NCI-H82 treated with DMSO at 0.1 percent for 48 hours (cell line): ENCODE results near the gene TAOK3.
"Not testable (repeated sequence)": the region's sequence is repeated elsewhere in the genome, so short reads cannot be mapped to it uniquely, and the experiment has no call there.

Experiments
- DNase-seq: peaks from one replicate; lab custom pipeline; 2025; ENCODE audit not compliant: unreplicated experiment; lab: John Stamatoyannopoulos, UW

The TAOK3 gene

DNA sequence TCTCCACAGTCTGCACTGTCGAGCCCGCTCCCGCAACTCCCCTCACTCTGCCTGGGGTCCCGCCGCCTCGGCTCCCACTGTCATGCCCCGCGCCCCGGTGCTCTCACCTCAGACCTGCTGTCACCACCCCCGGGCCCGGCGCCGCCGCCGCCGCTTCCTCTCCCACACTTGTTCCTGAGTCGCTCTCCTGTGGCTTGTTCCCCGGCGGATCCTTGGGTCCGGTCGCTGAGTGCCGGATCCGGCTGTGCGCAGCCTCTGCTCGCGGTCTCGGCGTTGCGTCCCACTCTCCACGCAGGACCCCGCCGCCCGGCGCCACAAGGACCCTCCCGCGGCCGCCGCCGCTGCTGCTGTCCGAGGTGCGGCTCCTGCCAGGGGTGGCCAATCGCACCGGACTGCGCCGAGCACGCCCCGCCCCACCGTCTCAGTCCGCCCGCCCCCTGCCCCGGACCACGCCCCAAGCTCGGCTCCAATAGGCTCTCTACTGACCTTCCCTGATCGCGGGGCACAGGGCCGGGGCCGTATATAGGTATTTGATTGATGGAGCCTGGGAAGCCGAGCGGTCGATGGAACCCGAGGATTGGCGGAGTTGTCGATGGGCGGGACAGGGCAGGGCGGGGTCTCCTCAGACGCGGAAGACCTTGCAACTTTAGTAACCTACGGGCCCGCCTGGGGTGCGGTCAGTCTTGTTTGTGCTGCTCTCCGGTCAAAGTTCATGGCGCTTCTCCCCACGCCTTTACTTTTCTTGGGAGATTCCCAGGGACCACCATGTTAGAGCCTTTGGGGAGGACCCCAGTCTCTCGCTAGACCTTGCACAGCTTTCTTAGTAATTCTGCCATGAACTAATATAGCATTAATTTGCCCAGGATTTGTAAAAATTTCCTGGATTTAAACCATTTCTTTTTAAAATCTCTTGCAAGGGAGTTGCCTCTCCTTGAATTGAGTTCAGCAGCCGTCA, at the start of gene TAOK3:
TSS of gene TAOK3 (minus strand) at position 367 of the 955 bp plus-strand sequence. CDS start 117,340 bp downstream, outside the sequence.
- DNase-seq: peak; percentile 97

DNA sequence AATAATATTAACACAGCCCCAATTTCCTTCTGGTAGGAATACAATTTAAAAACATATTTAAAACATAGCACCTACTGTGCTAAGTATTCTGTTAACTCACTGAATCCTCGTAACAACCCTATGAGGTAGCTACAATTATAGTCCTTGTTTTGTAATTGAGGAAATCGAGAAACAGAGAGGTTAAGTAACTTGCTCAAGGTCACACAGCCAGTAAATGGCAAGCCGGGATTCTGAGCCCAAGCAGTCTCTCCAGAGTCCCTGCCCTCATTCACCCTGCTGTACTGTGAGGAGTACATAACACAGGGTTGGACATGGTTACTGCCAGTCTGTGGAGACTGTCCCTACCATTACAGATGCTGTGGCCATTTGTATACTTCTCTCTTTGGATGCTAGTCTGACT, 48.0 kb upstream of the TAOK3 start:
- no peak for DNase-seq

DNA sequence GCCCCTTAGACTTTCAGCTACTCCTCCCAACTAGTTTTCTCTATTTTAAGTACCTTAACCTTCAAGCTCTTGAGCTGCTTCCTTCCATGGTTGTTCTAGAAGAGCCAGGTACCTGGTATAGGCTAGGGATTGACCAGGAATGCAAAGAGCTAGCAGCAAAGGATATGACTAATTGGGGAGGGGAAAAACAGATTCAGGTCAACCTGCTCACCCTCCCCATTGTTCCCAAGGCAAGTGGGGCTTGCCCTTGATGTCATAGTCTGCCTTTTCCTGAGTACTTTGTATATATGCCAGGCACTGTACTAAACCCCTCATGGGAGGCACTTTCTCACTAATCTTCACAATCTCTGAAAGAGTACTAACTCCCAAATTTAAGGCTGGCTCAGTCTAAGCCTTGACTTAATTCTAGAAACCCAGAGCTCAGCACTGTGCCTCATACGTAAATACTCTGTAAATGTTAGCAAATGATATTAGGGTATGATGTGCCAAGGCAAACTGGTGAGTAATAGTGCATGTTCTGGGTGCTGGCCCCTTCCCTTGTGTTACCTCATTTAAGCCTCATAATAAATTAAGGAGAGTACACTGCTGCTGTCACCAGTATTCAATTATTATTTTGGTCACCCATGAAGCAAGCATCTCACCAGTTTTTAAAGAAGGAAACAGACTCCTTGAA, 45.8 kb upstream of the TAOK3 start:
- DNase-seq: no peak

DNA sequence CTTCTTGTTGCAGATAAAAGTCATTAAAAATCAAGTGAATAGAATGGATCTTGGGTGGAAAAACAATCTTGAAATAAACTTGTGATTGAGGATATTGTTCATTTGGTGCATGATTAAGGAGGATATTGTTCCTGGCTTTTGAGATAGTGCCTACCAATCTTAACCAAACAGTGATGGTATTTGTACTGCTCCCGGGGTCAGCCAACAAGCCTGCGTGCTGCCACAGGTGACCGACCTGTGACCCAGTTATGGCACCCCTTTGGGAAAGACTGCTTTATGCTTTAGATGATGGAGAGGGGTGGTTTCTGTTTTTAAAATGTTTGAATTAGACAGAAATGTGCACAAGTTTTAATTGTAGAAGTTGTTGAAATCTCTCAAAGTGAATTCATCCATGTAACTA, 45.2 kb upstream of the TAOK3 start:
- DNase-seq: no peak

DNA sequence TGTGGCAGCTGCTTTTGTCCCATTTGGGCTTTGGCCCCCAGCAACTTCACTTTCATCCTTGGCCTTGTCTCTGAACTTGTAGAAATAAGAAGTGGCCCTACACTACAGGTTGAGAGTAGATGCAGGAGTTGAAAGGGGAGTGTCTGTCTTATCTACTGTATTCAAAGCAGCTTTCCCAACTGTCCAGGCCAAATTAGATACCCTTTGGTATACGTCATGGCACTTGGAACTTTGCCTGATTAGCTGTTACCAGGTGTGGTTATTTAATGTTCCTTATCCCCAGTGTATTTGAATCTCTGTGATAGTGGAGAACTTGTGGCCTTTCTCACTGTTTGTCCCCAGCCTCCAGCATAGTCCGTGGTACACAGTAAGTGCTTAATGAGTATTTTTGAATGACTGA, 37.1 kb upstream of the TAOK3 start:
- DNase-seq: no peak

DNA sequence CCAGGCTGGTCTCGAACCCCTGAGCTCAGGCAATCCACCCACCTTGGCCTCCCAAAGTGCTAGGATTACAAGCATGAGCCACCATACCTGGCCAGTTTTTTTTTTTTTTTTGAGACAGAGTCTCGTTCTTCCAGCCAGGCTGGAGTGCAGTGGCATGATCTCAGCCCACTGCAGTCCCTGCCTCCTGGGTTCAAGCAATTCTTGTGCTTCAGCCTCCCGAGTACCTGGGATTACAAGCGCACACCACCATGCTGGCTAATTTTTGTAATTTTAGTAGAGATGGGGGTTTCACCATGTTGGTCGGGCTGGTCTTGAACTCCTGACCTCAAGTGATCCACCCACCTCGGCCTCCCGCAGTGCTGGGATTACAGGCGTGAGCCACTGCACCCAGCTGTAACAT, 35.5 kb upstream of the TAOK3 start:
- not testable (repeated sequence) for DNase-seq

DNA sequence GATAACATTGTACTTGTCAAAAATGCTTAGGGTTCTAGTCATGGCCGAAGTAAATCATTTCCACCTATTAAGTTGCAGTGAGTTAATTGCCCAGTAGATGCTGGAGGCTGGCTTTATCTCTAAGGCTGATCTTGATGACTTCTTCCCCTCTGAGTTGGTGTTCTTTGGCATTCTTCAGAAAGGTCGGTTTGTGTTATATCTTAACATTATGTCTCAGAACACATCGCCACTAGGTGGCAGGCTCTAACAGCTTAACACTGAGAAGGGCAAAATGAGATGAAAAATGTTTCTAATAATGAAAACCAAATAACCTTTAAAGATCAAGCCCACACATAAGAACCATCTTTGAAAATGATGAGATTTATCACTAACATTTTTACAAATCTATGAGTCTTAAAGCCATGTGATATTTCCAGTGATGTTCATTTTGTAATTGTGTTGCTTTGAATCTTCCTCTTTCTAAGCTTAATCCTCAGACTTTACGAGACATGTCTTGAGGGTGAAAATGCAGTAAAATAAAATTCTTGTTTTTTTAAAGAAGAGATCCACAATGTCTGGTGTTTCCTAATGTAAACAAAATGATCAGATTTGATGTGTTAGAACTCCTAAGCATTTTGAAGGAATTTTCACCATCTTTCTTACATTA, 32.3 kb upstream of the TAOK3 start:
- peak; percentile 11 for DNase-seq

DNA sequence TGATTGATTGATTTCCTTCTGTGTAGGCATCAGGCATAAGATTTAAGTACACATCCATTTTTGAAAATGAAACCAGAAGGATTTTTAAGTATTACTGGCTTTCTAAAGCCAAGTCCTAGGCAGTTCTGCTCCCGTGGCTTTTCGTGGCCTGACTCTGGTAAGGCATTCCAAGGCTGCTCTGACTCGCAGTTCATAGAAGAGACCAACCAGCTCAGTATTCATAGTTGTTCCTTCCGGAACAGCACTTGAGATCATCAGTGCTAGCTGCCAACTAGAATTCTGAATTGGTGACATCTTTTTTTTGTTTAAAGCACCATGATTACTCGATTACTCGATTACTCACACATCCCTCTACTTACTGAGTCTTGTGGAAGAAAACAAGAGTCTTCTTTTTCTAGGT, 29.5 kb upstream of the TAOK3 start:
- no peak for DNase-seq

DNA sequence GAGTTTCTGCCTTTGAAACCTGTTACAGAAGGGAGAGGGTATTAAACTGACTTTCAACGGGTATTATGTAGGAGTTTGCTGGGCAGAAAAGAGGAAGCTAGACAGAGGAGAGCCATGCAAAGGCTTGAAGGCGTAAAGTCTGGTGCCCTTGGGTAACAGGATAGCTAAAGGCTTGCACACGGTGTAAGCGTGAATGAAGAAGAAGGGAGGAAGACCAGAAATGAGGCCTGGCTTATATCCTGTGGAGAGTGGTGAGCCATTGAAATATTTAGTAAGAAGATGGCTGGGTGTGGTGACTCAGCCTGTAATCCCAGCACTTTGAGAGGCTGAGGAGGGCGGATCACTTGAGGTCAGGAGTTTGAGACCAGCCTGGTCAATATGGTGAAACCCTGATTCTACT, 26.2 kb upstream of the TAOK3 start:
- DNase-seq: no peak

DNA sequence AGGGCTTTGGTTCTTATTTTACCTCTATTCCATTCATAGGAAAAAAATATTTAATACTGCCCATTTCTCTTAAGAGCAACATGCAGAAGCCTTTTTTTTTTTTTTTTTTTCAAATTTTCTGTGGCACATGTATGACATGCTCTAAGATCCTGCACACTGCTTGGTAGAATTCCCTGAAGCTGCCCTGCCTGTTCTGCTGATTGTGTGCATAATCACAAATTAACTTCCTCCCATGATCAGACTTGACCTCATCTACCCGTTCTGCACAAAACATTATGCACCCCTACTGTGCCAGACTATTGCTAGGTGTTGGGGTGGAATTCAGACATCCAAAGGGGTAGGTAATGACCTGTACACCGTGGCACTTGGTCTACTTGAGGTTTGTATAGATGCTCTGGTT, 25.8 kb upstream of the TAOK3 start:
- no peak for DNase-seq

DNA sequence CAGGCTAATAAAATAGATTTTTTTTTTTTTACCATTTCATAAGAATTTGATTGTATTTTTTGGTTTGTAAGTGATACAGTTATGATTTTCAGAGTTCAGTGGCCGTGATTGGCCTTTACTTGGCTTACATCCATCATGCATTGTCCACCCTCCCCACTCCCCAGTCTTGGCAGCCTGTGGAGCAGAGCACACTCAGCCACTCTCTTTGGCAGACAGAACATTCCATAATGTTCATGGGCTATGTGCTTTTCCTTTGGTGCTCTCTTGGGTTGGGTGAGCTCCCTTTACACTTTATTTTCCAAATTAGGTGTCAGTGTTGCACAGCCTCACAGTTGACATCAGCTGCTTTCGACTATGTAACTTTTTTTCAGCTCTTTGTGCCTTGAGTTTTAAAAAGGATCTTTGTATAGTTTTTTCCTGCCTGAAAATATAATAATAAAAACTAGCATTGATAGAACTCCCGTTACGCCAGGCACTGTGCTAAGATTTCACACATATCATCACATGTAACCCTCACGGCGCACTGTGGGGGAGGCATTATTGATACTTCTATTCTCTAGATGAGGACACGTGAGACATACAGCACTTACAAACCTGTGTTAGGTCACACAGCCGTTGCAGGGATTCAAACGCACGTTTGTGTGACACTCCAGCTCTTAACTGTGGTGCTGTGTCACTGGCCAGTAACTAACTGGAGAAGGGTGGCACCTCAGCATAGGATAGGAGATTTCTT, 25.2 kb upstream of the TAOK3 start:
- no peak for DNase-seq

DNA sequence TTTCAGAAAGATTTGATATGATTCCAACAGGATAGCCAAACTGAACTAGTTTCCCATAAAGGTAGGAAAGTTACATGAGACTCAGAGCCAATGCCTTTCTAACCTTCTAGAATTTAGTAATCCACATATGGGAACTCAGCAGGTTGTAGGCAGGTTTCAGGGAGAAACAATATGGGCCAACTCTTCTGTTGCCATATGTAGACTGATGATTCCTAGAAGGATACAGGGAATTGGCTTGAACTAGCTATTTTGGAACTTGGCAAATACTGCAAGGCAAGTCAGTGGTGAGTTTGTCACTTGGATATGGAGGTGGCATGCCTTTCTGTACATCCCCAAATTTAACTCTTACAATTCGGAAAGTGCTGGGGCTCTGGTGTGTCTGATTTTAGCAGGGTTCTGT, 19.1 kb upstream of the TAOK3 start:
- DNase-seq: no peak

DNA sequence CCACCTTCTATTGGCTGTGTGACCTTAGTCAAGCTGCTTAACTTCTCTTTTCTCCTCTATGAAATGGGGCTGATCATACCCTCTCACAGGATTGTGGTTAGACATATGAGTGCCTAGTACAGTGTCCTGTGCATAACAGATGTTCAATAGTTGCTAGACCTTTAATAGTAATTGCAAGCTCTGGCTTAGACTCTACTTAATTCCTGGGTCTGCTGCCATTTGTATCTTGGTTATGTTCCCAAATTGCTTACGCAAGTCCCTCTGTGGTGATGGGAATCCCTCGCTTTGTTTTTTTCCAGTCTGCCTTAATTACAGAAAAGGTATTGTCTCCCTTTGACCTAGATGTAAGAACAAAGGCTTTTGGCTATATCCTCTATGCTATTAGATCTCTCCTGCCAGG, 18.7 kb upstream of the TAOK3 start:
- no peak for DNase-seq

DNA sequence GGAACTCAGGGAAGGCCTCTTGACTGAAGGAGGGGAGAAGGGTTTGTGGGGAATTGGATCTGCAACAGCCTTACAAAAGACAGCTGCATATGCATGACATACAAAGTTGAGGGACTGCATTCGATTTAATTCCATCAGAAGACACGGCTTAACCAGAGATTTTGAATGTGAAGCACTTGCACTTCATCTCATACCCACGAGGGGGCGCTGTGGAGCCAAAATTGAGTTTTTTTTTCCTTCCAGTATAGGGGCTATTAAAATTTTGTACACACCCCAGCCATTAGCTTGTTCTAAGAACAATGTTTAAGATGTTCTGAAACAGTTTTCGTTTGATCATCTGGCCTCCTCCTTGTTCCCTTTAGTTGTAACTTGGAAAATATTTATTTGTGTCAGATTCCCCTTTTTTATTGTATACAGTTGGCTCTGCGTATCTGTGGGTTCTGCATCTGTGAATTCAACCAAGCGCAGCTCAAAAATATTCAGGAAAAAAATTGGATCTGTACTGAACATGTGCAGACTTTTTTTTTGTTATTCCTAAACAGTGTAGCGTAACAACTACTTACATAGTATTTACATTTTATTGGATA, 5.3 kb upstream of the TAOK3 start:
- DNase-seq: peak; percentile 15

DNA sequence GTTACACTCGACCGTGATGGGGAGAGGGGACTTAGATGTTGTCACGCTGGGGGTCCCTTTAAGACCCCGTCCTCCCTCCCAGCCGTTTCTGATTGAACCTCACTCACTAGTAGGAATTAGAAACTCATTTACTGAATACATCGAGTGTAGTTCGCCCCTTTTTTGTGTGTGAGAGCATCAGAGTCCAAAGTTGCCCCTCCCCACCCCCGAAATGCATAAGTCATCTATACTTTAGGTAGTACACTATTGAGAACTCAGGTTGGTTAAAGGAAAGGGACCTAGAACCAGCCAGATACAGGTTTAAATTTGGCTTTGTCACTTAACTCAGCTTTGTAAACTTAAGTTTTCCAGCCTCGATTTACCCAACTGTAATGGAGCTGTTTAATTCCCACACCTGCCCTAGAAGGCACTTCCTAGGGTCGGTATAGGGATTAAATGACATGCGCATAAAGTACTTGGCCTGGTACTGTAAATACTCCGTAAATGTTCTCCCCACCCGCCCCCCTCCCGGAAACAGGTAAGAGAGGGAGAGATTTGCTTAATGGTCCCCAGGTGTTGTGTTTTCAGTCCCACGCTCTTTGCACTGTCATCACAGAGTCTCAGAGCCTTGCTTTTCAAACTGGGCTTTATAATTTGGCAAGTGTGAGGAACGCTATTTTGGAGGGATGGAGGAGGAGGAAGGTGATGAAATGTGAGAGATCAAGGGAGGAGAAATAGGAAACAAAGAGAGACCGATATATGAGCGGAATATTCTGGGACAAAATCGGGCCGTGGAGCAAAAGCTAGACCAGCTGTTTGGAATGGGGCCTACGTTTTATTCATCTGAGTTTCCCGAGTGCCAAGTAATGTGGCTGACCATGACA, 4.5 kb upstream of the TAOK3 start:
- DNase-seq: no peak

DNA sequence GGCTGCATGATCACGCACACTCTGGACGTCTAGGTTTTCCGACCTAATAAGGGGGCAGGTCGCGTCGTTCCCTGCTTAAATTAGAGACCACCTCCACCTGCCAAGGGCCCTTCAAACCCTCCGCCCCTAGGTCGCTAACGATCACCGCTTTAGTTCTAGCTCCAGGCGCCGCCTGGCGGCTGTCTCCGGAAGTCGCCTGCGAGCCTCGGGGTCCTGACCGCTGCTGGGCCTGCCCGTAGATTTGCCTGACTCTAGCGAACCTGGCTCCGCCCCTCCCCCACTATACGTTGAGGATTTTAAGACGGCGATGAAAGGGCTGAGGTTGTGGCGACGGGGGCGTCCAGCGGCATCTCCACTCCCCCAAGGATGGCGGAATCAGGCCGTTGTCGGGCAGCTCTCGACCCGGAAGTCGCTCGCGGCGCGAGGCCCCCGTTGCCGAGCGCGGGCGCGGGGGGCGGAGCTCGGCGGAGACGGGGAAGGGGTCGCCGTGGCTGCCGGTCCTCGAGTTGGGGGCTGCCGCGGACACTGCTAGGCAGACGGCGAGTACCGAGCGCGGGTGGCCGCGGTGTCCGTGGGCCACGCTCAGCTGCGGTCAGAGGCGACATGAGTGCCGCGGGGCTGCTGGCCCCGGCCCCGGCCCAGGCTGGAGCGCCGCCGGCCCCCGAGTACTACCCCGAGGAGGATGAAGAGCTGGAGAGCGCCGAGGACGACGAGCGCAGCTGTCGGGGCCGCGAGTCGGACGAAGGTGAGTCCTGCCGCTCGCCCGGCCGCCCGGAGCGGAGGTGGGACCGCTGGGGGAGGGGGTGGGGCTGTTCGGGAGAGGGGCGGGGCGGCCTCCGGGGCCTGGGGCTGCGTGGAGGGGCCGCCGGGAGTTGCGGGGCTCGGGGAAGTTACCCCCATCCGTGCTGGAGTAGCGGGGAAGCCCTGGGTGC, 3.6 kb upstream of the TAOK3 start, which contains the start of gene SUDS3:
TSS of gene SUDS3 (plus strand) at position 467 of the 932 bp plus-strand sequence. CDS start at position 604, 137 bp downstream.
- DNase-seq: peak; percentile 84

DNA sequence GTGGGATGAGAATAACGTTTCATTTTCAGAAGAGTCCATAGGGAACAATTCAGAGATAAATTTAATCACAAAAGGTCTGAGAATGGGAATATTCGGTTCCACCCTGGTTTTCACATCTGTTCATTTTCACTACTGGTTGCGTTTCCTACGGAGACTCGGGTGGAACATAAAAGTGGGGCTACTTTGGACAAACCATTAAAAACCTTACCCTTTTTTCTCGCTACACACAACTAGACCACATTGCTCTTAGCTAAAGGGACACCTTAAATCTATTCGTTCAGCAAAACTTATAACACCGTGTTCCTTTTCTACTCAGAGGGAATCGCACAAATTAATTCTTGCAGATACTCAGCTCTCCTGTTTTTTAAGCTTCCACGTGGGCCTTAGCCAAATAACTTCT, 2.6 kb upstream of the TAOK3 start:
- no peak for DNase-seq

DNA sequence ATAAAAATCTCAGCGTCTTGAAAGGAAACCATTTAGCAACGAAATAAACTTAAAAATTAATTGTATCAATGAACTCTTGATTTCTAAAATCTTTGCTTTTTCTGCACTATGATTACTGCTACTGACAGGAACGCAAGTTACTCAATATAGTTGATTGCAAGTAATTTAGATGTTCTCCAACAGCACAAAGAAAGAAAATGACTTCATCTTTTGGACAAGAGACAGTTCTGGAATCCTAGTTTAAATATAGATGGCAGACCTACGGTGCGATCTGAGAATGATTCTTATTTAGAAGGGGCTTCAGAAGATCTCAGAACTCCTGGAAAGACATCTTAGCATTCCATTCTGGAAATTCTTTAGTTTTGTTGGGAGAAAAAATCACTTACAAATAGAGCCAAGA, 2.2 kb upstream of the TAOK3 start:
- DNase-seq: no peak
